Heart right ventricle (tissue), 16 donors: ENCODE results near the gene GPR61. TPM values are rescaled to one million over a fixed set of nuclear protein-coding genes. Genes with fewer than 3 reads are reported as not detected.
A peak's percentile ranks its signal among the peaks of the same experiment; 100 is the strongest.

ENCODE experiments used
- ATAC-seq, 8 donors: fragments of 200-7000 bp; cut with Tn5 transposase; one replicate each; pipeline ENCODE4 v1.9.1; 2020; ENCODE audit warnings: mild to moderate bottlenecking in 8 of 8, moderate library complexity in 8 of 8, moderate number of reproducible peaks in 1 of 8
- DNase-seq, 2 donors: peaks; one replicate each; pipeline ENCODE4 v3.0.0-alpha.2; 2020
- H3K27ac ChIP-seq, 10 donors: fragments of 200-600 bp; sonication (generic) in 2 of 10; one replicate each; pipeline versions ENCODE4 v1.5.0 to v1.8.0; 2020 to 2022; ENCODE audit warnings: mild to moderate bottlenecking in 3 of 10
- H3K27me3 ChIP-seq, 7 donors: fragments of 200-600 bp; one replicate each; pipeline ENCODE4 v1.8.0; 2021 to 2022; ENCODE audit warnings: mild to moderate bottlenecking in 2 of 7
- H3K36me3 ChIP-seq, 9 donors: fragments of 200-600 bp; sonication (generic) in 1 of 9; one replicate each; pipeline versions ENCODE4 v1.5.0 to v1.8.0; 2020 to 2022; ENCODE audit warnings: mild to moderate bottlenecking in 2 of 9
- H3K4me1 ChIP-seq, 9 donors: fragments of 200-600 bp; sonication (generic) in 1 of 9; one replicate each; pipeline versions ENCODE4 v1.5.0 to v1.8.0; 2020 to 2022; ENCODE audit warnings: mild to moderate bottlenecking in 4 of 9
- H3K4me3 ChIP-seq, 10 donors: fragments of 200-600 bp; sonication (generic) in 2 of 10; one replicate each; pipeline versions ENCODE4 v1.5.0 to v1.8.0; 2020 to 2022; ENCODE audit warnings: mild to moderate bottlenecking in 7 of 10, moderate library complexity in 2 of 10
- H3K9me3 ChIP-seq, 11 donors: fragments of 200-600 bp in 10 of 11; sonication (generic) in 2 of 11; one replicate each; pipeline versions ENCODE4 v1.5.0 to v1.8.0; 2013 to 2022; ENCODE audit warnings: mild to moderate bottlenecking in 2 of 11, control low read depth in 1 of 11, moderate library complexity in 1 of 11
- CTCF ChIP-seq, 9 donors: fragments of 200-600 bp; sonication (generic) in 2 of 9; IDR thresholded peaks; one replicate each; pipeline versions ENCODE4 v1.5.0 to v1.8.0; 2021 to 2022; ENCODE audit warnings: antibody characterized with exemption in 9 of 9, mild to moderate bottlenecking in 5 of 9, moderate library complexity in 1 of 9
- WGBS, 2 donors: extraction: QIAGEN DNeasy Blood & Tissue Kit; methylation state at CpG; one replicate each; pipeline ENCODE4 v1.1.7; 2013; ENCODE audit warnings: inconsistent platforms in 1 of 2; 5-methylcytosine and 5-hydroxymethylcytosine counted together
- intact Hi-C, 10 donors: fragments of 100-400 bp; cut with DNase I; formaldehyde crosslinking; loops; one replicate each; pipeline versions ENCODE4 v1.11.1 to v1.14.2; 2022
- polyA plus RNA-seq, 2 donors: library from polyadenylated mRNA; stranded (reverse); fragments of 200-250 nt; gene quantifications; one replicate each; pipeline ENCODE4 v1.2.3, GENCODE V29; 2013
- total RNA-seq, 10 donors: library from RNA; stranded (reverse); fragmentation: NEBNext Ultra II Directional in 3 of 10; extraction: Animal tissue kit (Norgen Biotek cat#: 25700) in 3 of 10; gene quantifications; one replicate each; pipeline versions ENCODE4 v1.2.1 to v1.2.4, GENCODE V29; 2021 to 2023
- donor health status: Arrhythmogenic right ventricular cardiomyopathy.
- donor health status: ischemic (EF 13 %, LVEDD 7.1; RV severe dilation, severe dysfunction).
- donor health status: healthy with polysubstance abuse.
- donor health status: DM: no; HTN: yes; CAD: no.
- donor health status: DM: no; HTN: no; CAD: no.
- donor health status: ischemic (EF 25% LVEDD 6.9; RV normal size, moderate dysfunction).
- donor health status: ischemic (EF 25% LVEDD 5.7; RV mildly dilated, moderate dysfunction).
- donor health status: healthy.
- donor health status: DM: yes; HTN: yes; CAD: no.
- donor health status: Ischemic cardiomyopathy.
- donor health status: ischemic (EF 35%, LVEDD 5.7; RV mildly dilated, moderate dysfunction).
- donor health status: nonischemic (EF 11% LVEDD 7.7; RV severe dilation, severe dysfunction).
- donor health status: DM: yes; HTN: yes; CAD: no.
- donor health status: PGD.
- donor health status: ischemic (EF 29% LVEDD 5.4; RV normal size, mild dysfunction).
- donor health status: nonischemic (EF 23%, LVEDD 6.1; RV moderate dilation, normal function).

The GPR61 gene
- total and polyA plus RNA-seq, 12 donors: 0.11 to 1.0 (median 0.31) TPM; not detected in 4

- ATAC-seq (no peak), DNase-seq (no peak)
- WGBS, 2 donors: 68% methylated on average over 4 of the region's 4 CpGs
- intact Hi-C loops: loop anchor here in 3 of 10 donors (1.0 to 2.0 kb wide), 2 partner anchors 40 kb away; no protein-coding TSS in a partner anchor
- peaks cover 0 to 47% (median 8%) of the 10 kb centered on the region in 9 donors for H3K36me3 ChIP-seq
- no peak overlapping the region for H3K27ac ChIP-seq
- H3K9me3 ChIP-seq: no peaks in the 10 kb centered on the region
- no peak for TF ChIP-seq CTCF (IDR thresholded peaks at IDR 0.05)
- peaks cover 0 to 31% (median 21%) of the 10 kb centered on the region in 9 donors for H3K4me1 ChIP-seq
- no peaks in the 10 kb centered on the region for H3K27me3 ChIP-seq
- no peak overlapping the region for H3K4me3 ChIP-seq
These were observed 46.9 kb upstream of the GPR61 start for GRCh38 chr1:109492779-109493178.

DNA sequence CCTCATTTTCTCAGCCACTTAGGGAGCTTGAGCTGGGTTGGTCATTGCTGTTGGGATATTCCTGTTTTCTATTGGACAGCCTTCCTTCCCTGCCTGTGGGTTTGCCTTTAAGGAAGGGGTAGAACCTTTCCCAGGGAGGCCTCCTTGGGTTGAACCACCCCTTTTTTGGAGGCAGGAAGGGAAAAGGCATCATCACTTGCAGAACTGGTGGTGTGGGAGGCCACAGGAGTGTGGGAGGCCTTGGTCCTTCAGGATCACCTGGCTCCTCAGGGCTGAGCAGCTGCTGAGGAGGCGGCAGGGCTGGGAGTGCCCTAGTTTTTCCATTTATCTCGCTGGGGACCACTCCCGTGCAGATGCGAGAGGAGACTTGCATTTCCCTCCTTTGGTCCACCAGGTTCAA is 46.4 kb upstream of the GPR61 start:
- 66 to 73% methylated on average over 4 of the region's 4 CpGs for WGBS, 2 donors
- intact Hi-C loops: loop anchor here in 3 of 10 donors (1.0 to 2.0 kb wide), 2 partner anchors 39 to 40 kb away; no protein-coding TSS in a partner anchor
- TF ChIP-seq CTCF (IDR thresholded peaks at IDR 0.05): no peak
- ATAC-seq (no peak), DNase-seq (no peak)
- H3K36me3 ChIP-seq: peaks cover 0 to 47% (median 8%) of the 10 kb centered on the region in 9 donors
- H3K27me3 ChIP-seq: no peaks in the 10 kb centered on the region
- no peaks in the 10 kb centered on the region for H3K9me3 ChIP-seq
- H3K4me1 ChIP-seq: peaks cover 0 to 36% (median 21%) of the 10 kb centered on the region in 9 donors
- H3K27ac ChIP-seq: peak overlapping the region in 6 of 10 donors; percentile 46 to 90 (median 78)
- peak overlapping the region in 2 of 10 donors; percentile 74 to 88 for H3K4me3 ChIP-seq

DNA sequence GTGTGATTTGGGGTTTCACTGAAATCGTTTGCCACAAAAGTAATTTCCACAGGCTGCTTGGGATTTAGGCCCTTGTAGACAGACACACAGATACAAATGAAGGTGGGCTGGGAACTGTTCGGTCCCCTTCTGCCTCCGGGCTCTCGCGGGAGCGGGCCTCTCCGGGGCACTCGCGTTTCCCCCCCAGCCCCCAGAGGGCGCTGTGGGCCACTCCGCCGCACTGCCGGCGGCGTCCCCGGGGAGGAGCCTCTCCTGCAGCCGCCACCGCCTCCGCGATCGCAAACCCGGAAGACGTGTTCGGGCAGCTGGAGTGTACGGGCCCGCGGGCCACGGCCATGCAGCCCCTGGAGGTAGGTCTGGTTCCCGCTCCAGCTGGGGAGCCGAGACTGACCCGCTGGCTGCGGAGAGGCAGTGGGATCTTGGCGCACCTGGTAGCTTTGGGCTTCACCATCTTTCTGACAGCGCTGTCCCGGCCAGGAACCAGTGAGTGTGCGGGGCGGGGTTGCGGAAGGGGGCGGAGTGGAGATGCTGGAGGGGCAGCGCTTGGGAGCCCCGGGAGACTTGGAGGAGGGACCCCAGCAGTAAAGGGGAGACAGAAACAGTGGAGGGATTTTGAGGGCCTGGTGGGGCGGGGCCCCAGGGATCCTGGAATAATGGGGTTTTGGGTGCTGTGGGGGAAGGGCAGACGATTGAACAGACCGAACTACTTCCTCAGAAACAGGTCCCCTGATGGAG is 45.7 kb upstream of the GPR61 start, which contains the start of gene CYB561D1:
CYB561D1 (plus strand) TSS at position 290 of the 735 bp plus-strand sequence; CDS start at position 336, 46 bp downstream.
- TF ChIP-seq CTCF (IDR thresholded peaks at IDR 0.05): peak; percentile 92 to 100 (median 97)
- peaks cover 0 to 44% (median 8%) of the 10 kb centered on the region in 9 donors for H3K36me3 ChIP-seq
- WGBS, 2 donors: 0 to 1% methylated on average over 44 of the region's 44 CpGs
- H3K27ac ChIP-seq: peak within 1 kb of the TSS in 9 of 10 donors; percentile 46 to 92 (median 79)
- H3K27me3 ChIP-seq: no peaks in the 10 kb centered on the region
- H3K9me3 ChIP-seq: no peaks in the 10 kb centered on the region
- H3K4me1 ChIP-seq: peaks cover 0 to 42% (median 21%) of the 10 kb centered on the region in 9 donors
- intact Hi-C loops: loop anchor here in 5 of 10 donors (1.0 to 2.0 kb wide), 2 partner anchors 38 to 39 kb away; no protein-coding TSS in a partner anchor
- ATAC-seq (peak; percentile 88 to 95 (median 93)), DNase-seq (peak; percentile 85 to 91)
- H3K4me3 ChIP-seq: peak within 1 kb of the TSS; percentile 56 to 98 (median 86)

- H3K4me3 ChIP-seq: no peak overlapping the region
- 88 to 96% methylated on average over 7 of the region's 7 CpGs for WGBS, 2 donors
- no peaks in the 10 kb centered on the region for H3K9me3 ChIP-seq
- H3K27ac ChIP-seq: no peak overlapping the region
- H3K27me3 ChIP-seq: no peaks in the 10 kb centered on the region
- ATAC-seq: no peak
- peaks cover 0 to 41% (median 20%) of the 10 kb centered on the region in 9 donors for H3K4me1 ChIP-seq
- TF ChIP-seq CTCF (IDR thresholded peaks at IDR 0.05): no peak
- no peak for DNase-seq
- H3K36me3 ChIP-seq: peaks cover 0 to 50% (median 8%) of the 10 kb centered on the region in 9 donors
- intact Hi-C loops: loop anchor here in 2 of 10 donors (2.0 kb wide), 2 partner anchors 35 to 37 kb away; no protein-coding TSS in a partner anchor
These were observed 43.9 kb upstream of the GPR61 start for GRCh38 chr1:109495738-109496137.
